ENCODE data around the gene TSC22D4.

The TSC22D4 gene

GRCh38 chr7:100466653-100467605, 12.1 kb downstream of the TSC22D4 start:
- ChIA-PET CTCF (interaction anchor here (1.0 to 4.8 kb wide), 3 partner anchors 14 to 122 kb away, joined by 3 to 46 read pairs (median 3); no protein-coding TSS in a partner anchor), POLR2A (interaction anchor here (0.6 kb wide), 1 partner anchor 169 kb away, joined by 6 read pairs; no protein-coding TSS in a partner anchor)
- no peak for DNase-seq (ENCODE audit: extremely low spot score)
- no peak for TF ChIP-seq CTCF (IDR thresholded peaks at IDR 0.05; ENCODE audit: control extremely low read depth, extremely low read depth, low read depth, missing control alignments)

DNA sequence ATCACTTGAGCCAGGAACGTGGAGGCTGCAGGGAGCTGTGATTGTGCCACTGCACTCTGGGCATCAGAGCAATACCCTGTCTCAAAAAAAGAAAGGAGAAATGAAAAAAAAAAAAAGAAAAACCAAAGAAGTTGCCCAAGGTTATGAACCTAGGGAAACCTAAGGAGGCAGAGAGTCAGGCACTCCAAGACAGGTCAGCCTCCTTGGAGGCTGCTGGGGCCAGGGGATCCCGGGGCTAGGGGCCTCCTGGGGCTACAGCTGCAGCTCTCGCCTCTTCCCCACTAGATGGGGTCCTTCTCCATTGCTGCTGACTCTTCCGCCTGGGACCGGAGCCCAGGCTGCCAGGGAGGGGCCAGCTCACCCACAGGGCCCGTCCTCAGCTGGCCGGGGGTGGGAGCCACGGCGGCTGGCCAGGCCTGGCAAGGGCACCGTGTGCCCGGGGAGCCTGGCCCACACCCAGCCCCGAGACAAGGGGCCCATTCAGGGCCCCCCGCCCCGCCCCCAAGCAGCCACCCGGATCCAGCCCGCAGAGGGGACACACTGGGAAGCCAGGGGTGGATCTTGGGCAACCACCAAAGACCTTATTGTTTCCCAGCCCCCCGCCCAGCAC, 13.2 kb downstream of the TSC22D4 start:
- TF ChIP-seq CTCF (IDR thresholded peaks at IDR 0.05; ENCODE audit: control extremely low read depth, extremely low read depth, low read depth, missing control alignments), result no peak
- CTCF ChIA-PET, result interaction anchor here (0.7 to 4.1 kb wide), 6 partner anchors 9 to 123 kb away, joined by 3 to 20 read pairs (median 6); no protein-coding TSS in a partner anchor
- peak; percentile 47 for DNase-seq (ENCODE audit: extremely low spot score)
- POLR2A ChIA-PET, result interaction anchor here (1.0 kb wide), 1 partner anchor 12 kb away, joined by 4 read pairs; no protein-coding TSS in a partner anchor

DNA sequence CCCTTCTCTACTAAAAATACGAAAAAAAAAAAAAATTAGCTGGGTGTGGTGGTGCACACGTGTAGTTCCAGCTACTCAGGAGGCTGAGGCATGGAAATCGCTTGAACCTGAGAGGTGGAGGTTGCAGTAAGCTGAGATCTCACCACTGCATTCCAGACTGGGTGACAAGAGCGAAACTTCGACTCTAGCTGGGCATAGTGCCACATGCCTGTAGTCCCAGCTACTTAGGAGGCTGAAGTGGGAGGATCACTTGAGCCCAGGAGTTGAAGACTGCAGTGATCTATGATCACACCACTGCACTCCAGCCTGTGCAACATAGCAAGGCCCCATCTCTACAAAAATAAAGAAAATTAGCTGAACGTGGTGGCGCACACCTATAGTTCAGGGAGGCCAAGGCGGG, 13.7 kb downstream of the TSC22D4 start:
- POLR2A ChIA-PET, result interaction anchor here (0.7 to 1.0 kb wide), 2 partner anchors 12 to 57 kb away, joined by 4 to 6 read pairs; no protein-coding TSS in a partner anchor
- CTCF ChIA-PET, result interaction anchor here (1.1 to 4.1 kb wide), 5 partner anchors 8 to 124 kb away, joined by 3 to 20 read pairs (median 6); no protein-coding TSS in a partner anchor
- DNase-seq (ENCODE audit: extremely low spot score), result no peak

GRCh38 chr7:100464791-100465190, 14.2 kb downstream of the TSC22D4 start:
- ChIA-PET POLR2A (interaction anchor here (0.7 kb wide), 1 partner anchor 57 kb away, joined by 6 read pairs; no protein-coding TSS in a partner anchor), CTCF (interaction anchor here (1.6 to 4.1 kb wide), 4 partner anchors 8 to 95 kb away, joined by 5 to 20 read pairs (median 7); no protein-coding TSS in a partner anchor)
- TF ChIP-seq CTCF (IDR thresholded peaks at IDR 0.05; ENCODE audit: control extremely low read depth, extremely low read depth, low read depth, missing control alignments), result no peak
- DNase-seq (ENCODE audit: extremely low spot score), result no peak

More for the DNA sequence above, 13.7 kb downstream of the TSC22D4 start:
- no peak for TF ChIP-seq CTCF (IDR thresholded peaks at IDR 0.05; ENCODE audit: control extremely low read depth, extremely low read depth, low read depth, missing control alignments)

DNA sequence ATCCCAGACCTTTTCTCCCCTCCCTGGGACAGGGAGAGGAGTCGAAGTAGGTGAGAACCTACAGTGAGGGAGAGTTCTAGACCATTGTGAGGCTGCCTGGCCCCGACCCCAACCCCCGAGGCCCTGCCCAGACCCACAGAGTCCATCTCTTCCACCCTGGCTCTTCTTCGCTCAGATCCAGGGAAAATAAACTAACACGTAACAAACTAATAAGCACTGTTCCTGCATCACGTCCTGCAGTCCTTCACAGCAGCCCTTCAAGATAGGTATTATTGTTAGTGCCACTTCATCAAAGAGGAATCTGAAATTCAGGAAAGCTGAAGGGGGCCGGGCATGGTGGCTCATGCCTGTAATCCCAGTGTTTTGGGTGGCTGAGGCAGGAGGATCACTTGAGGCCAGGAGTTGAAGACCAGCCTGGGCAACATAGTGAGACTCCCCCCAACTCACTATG, 14.8 kb downstream of the TSC22D4 start, which contains the start of gene SPACDR:
SPACDR (minus strand) TSS at position 51 of the 451 bp plus-strand sequence. CDS start 235 bp downstream, outside the sequence.
- TF ChIP-seq CTCF (IDR thresholded peaks at IDR 0.05; ENCODE audit: control extremely low read depth, extremely low read depth, low read depth, missing control alignments), result no peak
- DNase-seq (ENCODE audit: extremely low spot score), result no peak
- CTCF ChIA-PET, result interaction anchor here (1.5 to 4.1 kb wide), 6 partner anchors 11 to 101 kb away, joined by 4 to 23 read pairs (median 7); no protein-coding TSS in a partner anchor
- POLR2A ChIA-PET, result no interaction called here

DNA sequence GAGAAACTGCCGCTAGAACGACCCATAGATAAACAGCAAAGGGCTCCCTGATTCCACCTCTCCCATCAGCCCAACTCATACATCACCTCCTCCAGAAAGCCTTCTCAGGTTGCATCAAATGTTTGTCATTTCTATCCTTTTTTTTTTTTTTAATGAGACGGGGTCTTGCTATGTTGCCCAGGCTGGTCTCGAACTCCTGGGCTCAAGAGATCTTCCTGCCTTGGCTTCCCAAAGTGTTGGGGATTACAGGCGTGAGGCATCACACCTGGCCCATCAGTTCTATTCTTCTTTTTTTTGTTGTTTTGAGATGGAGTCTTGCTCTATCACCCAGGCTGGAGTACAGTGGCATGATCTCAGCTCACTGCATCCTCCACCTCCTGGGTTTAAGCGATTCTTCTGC, 22.0 kb downstream of the TSC22D4 start:
- CTCF ChIA-PET, result interaction anchor here (0.8 to 8.2 kb wide), 3 partner anchors 9 to 12 kb away, joined by 3 to 46 read pairs (median 5); no protein-coding TSS in a partner anchor
- no peak for TF ChIP-seq CTCF (IDR thresholded peaks at IDR 0.05; ENCODE audit: control extremely low read depth, extremely low read depth, low read depth, missing control alignments)
- POLR2A ChIA-PET, result interaction anchor here (0.6 kb wide), 1 partner anchor 95 kb away, joined by 5 read pairs; no protein-coding TSS in a partner anchor
- DNase-seq (ENCODE audit: extremely low spot score), result no peak
